ENCODE data around the gene ZNF697. TPM values are rescaled to one million over a fixed set of nuclear protein-coding genes. Genes with fewer than 3 reads are reported as not detected.
"Not testable (repeated sequence)": the region's sequence is repeated elsewhere in the genome, so short reads cannot be mapped to it uniquely, and the experiment has no call there.

Gene ZNF697
- total RNA-seq, 3 donors from 2014 or later: 0.32 to 0.73 (median 0.49) TPM

GRCh38 chr1:119632103-119632490 lies 16.0 kb downstream of the ZNF697 start:
- DNase-seq: no peak
- Mint-ChIP-seq H3K36me3 (ENCODE audit: insufficient read depth) (no peaks in the 10 kb centered on the region), H3K9me3 (no peaks in the 10 kb centered on the region), H3K4me1 (ENCODE audit: low read depth) (no peaks in the 10 kb centered on the region), H3K4me3 (no peak overlapping the region), H3K27me3 (ENCODE audit: low read depth) (peaks cover 37% of the 10 kb centered on the region)
- ATAC-seq: no peak

- H3K4me1 Mint-ChIP-seq (ENCODE audit: low read depth): no peaks in the 10 kb centered on the region
- H3K27me3 Mint-ChIP-seq (ENCODE audit: low read depth): peaks cover 37% of the 10 kb centered on the region
- DNase-seq (no peak), ATAC-seq (no peak)
- no peak overlapping the region for H3K4me3 Mint-ChIP-seq
- no peaks in the 10 kb centered on the region for H3K9me3 Mint-ChIP-seq
- H3K36me3 Mint-ChIP-seq (ENCODE audit: insufficient read depth): no peaks in the 10 kb centered on the region
These were observed 16.5 kb downstream of the ZNF697 start for GRCh38 chr1:119631433-119632102.

GRCh38 chr1:119631086-119631432 lies 17.0 kb downstream of the ZNF697 start:
- Mint-ChIP-seq H3K4me3 (no peak overlapping the region), H3K4me1 (ENCODE audit: low read depth) (no peaks in the 10 kb centered on the region), H3K36me3 (ENCODE audit: insufficient read depth) (no peaks in the 10 kb centered on the region), H3K9me3 (no peaks in the 10 kb centered on the region), H3K27me3 (ENCODE audit: low read depth) (peaks cover 37% of the 10 kb centered on the region)
- DNase-seq: no peak
- ATAC-seq: no peak

- Mint-ChIP-seq H3K36me3 (ENCODE audit: insufficient read depth) (no peaks in the 10 kb centered on the region), H3K4me1 (ENCODE audit: low read depth) (no peaks in the 10 kb centered on the region), H3K27me3 (ENCODE audit: low read depth) (peaks cover 20% of the 10 kb centered on the region), H3K4me3 (no peak overlapping the region), H3K9me3 (no peaks in the 10 kb centered on the region)
- no peak for DNase-seq
- no peak for ATAC-seq
These were observed 21.2 kb downstream of the ZNF697 start for GRCh38 chr1:119626841-119627240.

- ATAC-seq: no peak
- H3K9me3 Mint-ChIP-seq: no peaks in the 10 kb centered on the region
- H3K36me3 Mint-ChIP-seq (ENCODE audit: insufficient read depth): no peaks in the 10 kb centered on the region
- no peak overlapping the region for H3K4me3 Mint-ChIP-seq
- no peaks in the 10 kb centered on the region for H3K4me1 Mint-ChIP-seq (ENCODE audit: low read depth)
- H3K27me3 Mint-ChIP-seq (ENCODE audit: low read depth): peaks cover 17% of the 10 kb centered on the region
- no peak for DNase-seq
These were observed 22.0 kb downstream of the ZNF697 start for GRCh38 chr1:119626011-119626545.

GRCh38 chr1:119623678-119624077 lies 24.4 kb downstream of the ZNF697 start:
- H3K27me3 Mint-ChIP-seq (ENCODE audit: low read depth): no peaks in the 10 kb centered on the region
- H3K4me1 Mint-ChIP-seq (ENCODE audit: low read depth): no peaks in the 10 kb centered on the region
- DNase-seq (no peak), ATAC-seq (no peak)
- H3K4me3 Mint-ChIP-seq: no peak overlapping the region
- H3K9me3 Mint-ChIP-seq: no peaks in the 10 kb centered on the region
- no peaks in the 10 kb centered on the region for H3K36me3 Mint-ChIP-seq (ENCODE audit: insufficient read depth)

- ATAC-seq: no peak
- no peaks in the 10 kb centered on the region for H3K36me3 Mint-ChIP-seq (ENCODE audit: insufficient read depth)
- no peaks in the 10 kb centered on the region for H3K4me1 Mint-ChIP-seq (ENCODE audit: low read depth)
- DNase-seq: no peak
- no peaks in the 10 kb centered on the region for H3K27me3 Mint-ChIP-seq (ENCODE audit: low read depth)
- H3K9me3 Mint-ChIP-seq: no peaks in the 10 kb centered on the region
- no peak overlapping the region for H3K4me3 Mint-ChIP-seq
These were observed 24.9 kb downstream of the ZNF697 start for GRCh38 chr1:119623193-119623515.

GRCh38 chr1:119622311-119623192 lies 25.5 kb downstream of the ZNF697 start:
- Mint-ChIP-seq H3K4me3 (no peak overlapping the region), H3K27me3 (ENCODE audit: low read depth) (no peaks in the 10 kb centered on the region), H3K36me3 (ENCODE audit: insufficient read depth) (no peaks in the 10 kb centered on the region), H3K4me1 (ENCODE audit: low read depth) (no peaks in the 10 kb centered on the region), H3K9me3 (no peaks in the 10 kb centered on the region)
- DNase-seq: no peak
- ATAC-seq: no peak

GRCh38 chr1:119621705-119622104 lies 26.4 kb downstream of the ZNF697 start:
- ATAC-seq: no peak

GRCh38 chr1:119617751-119618691 lies 30.0 kb downstream of the ZNF697 start:
- no peaks in the 10 kb centered on the region for H3K36me3 Mint-ChIP-seq (ENCODE audit: insufficient read depth)
- no peaks in the 10 kb centered on the region for H3K9me3 Mint-ChIP-seq
- H3K4me1 Mint-ChIP-seq (ENCODE audit: low read depth): no peaks in the 10 kb centered on the region
- H3K27me3 Mint-ChIP-seq (ENCODE audit: low read depth): no peaks in the 10 kb centered on the region
- no peak for DNase-seq
- no peak overlapping the region for H3K4me3 Mint-ChIP-seq
- ATAC-seq: no peak

More at GRCh38 chr1:119621705-119622104, 26.4 kb downstream of the ZNF697 start:
- Mint-ChIP-seq H3K36me3 (ENCODE audit: insufficient read depth) (no peaks in the 10 kb centered on the region), H3K27me3 (ENCODE audit: low read depth) (no peaks in the 10 kb centered on the region), H3K4me3 (no peak overlapping the region), H3K9me3 (no peaks in the 10 kb centered on the region), H3K4me1 (ENCODE audit: low read depth) (no peaks in the 10 kb centered on the region)
- no peak for DNase-seq

GRCh38 chr1:119616748-119617147 lies 31.3 kb downstream of the ZNF697 start:
- H3K36me3 Mint-ChIP-seq (ENCODE audit: insufficient read depth); H3K4me1 Mint-ChIP-seq (ENCODE audit: low read depth); H3K9me3 Mint-ChIP-seq; H3K27me3 Mint-ChIP-seq (ENCODE audit: low read depth); ATAC-seq; DNase-seq; H3K4me3 Mint-ChIP-seq: not testable (repeated sequence)

- DNase-seq; H3K9me3 Mint-ChIP-seq; ATAC-seq; H3K36me3 Mint-ChIP-seq (ENCODE audit: insufficient read depth); H3K4me1 Mint-ChIP-seq (ENCODE audit: low read depth); H3K27me3 Mint-ChIP-seq (ENCODE audit: low read depth); H3K4me3 Mint-ChIP-seq: not testable (repeated sequence)
These were observed 33.0 kb downstream of the ZNF697 start for GRCh38 chr1:119615100-119615499.

GRCh38 chr1:119613769-119614720 lies 34.0 kb downstream of the ZNF697 start:
- Mint-ChIP-seq H3K36me3 (ENCODE audit: insufficient read depth) (no peaks in the 10 kb centered on the region), H3K9me3 (no peaks in the 10 kb centered on the region)
- ATAC-seq: peak; percentile 80 to 84

More at GRCh38 chr1:119613769-119614720, 34.0 kb downstream of the ZNF697 start:
- H3K4me3 Mint-ChIP-seq: no peak overlapping the region
- no peaks in the 10 kb centered on the region for H3K4me1 Mint-ChIP-seq (ENCODE audit: low read depth)
- peak; percentile 40 for DNase-seq
- H3K27me3 Mint-ChIP-seq (ENCODE audit: low read depth): peaks cover 5% of the 10 kb centered on the region

Data from activated T-cell treated with anti-CD3 and anti-CD28 coated beads, Interleukin-2, amount 50 U/mL, for 4 hours (primary cell).